GM21367 (cell line): ENCODE results near the gene RETREG1.
"Not testable (repeated sequence)": the region's sequence is repeated elsewhere in the genome, so short reads cannot be mapped to it uniquely, and the experiment has no call there.

ENCODE experiments used
- ATAC-seq: cut with Tn5 transposase; IDR thresholded peaks from one replicate; pipeline ENCODE4 v1.9.1; 2021; ENCODE audit not compliant: unreplicated experiment

Gene RETREG1, protein sequence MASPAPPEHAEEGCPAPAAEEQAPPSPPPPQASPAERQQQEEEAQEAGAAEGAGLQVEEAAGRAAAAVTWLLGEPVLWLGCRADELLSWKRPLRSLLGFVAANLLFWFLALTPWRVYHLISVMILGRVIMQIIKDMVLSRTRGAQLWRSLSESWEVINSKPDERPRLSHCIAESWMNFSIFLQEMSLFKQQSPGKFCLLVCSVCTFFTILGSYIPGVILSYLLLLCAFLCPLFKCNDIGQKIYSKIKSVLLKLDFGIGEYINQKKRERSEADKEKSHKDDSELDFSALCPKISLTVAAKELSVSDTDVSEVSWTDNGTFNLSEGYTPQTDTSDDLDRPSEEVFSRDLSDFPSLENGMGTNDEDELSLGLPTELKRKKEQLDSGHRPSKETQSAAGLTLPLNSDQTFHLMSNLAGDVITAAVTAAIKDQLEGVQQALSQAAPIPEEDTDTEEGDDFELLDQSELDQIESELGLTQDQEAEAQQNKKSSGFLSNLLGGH

DNA sequence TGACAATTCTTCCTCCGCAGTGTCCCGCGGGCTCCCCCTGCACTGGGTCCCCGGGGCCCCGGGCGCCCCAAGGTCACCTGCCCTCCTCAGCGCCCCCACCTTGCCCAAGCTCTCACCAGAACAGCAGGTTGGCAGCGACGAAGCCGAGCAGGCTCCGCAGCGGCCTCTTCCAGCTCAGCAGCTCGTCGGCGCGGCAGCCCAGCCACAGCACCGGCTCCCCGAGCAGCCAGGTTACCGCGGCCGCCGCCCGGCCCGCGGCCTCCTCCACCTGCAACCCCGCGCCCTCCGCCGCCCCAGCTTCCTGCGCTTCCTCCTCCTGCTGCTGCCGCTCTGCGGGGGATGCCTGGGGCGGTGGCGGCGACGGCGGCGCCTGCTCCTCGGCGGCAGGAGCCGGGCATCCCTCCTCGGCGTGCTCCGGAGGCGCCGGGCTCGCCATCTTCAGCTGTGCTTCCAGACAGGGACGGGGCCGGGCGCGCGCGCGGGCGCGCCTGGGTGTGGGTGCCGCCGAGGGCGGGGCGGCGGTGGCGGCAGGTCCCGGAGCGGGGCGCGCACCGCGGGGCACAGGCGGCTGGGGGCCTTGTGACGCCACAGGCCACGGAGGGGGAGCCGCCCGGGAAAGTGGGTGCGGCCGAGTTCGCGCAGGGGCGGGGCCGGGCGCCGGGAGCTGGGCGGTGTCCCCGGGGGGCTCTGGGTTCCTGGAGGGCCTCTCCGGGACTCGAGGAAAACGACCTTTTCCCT, at the start of gene RETREG1:
TSS of gene RETREG1 (minus strand) at position 462 of the 738 bp plus-strand sequence. CDS start at position 436, 26 bp downstream.
- peak; percentile 75 for ATAC-seq

GRCh38 chr5:16666130-16666882, 49.5 kb upstream of the RETREG1 start:
- no peak for ATAC-seq

GRCh38 chr5:16665601-16666000, 48.8 kb upstream of the RETREG1 start:
- no peak for ATAC-seq

- no peak for ATAC-seq
Observed at GRCh38 chr5:16664368-16664767, 47.6 kb upstream of the RETREG1 start.

DNA sequence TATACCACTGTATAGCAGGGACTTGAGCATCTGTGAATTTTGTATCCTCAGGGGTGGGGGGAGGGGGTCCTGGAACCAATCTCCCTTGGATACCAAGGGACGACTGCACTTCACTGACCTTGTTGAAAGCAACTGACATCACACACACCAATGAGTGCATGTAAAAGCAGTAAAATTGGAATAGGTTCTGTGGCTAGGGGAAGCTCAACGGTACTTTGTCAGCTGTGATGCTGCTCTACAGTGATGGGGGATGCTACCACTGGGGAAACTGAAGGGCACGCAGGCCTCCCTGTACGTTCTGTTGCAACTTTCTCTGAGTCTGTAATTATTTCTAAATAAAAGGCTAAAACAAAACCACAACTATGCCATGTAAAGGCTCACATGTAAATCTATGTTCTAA, 47.0 kb upstream of the RETREG1 start:
- no peak for ATAC-seq

- no peak for ATAC-seq
Observed at GRCh38 chr5:16661713-16662112, 44.9 kb upstream of the RETREG1 start.

DNA sequence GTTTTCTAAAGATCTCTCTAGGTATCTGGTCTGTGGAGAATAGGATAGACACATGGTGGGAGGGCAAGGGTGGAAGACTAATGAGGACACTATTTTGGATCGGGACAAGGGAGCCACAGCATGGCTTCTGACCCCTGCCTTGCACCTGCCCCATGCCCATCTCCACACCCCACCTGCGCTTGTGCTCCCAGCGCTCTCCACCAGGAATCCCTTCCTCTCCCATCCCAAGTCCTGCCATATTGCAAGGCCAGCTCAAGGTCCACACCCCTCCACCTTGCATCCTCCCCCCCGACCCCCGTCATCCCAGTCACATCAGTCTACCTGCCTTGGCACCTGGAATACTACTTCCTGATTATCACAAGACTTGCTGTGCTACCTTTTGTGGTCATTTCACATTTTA, 44.2 kb upstream of the RETREG1 start:
- ATAC-seq, result no peak

DNA sequence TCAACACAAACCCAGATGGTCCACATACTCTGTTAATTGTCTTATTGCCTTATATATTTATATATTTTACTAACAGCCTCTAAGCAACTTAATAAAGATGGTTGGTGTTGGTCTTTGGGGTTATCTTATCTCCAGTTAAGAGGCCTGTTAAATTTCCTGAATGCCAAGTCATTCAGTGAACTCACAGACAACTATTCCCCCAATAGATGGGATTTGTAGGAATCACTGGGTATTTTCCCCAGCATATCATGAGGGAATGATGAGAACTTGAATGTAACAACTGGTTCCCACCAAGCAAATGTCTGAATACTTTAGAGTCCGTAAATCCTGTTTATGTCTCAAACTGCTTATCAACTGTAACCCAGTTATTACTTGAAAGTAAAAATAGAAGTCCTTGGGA, 42.7 kb upstream of the RETREG1 start:
- no peak for ATAC-seq

DNA sequence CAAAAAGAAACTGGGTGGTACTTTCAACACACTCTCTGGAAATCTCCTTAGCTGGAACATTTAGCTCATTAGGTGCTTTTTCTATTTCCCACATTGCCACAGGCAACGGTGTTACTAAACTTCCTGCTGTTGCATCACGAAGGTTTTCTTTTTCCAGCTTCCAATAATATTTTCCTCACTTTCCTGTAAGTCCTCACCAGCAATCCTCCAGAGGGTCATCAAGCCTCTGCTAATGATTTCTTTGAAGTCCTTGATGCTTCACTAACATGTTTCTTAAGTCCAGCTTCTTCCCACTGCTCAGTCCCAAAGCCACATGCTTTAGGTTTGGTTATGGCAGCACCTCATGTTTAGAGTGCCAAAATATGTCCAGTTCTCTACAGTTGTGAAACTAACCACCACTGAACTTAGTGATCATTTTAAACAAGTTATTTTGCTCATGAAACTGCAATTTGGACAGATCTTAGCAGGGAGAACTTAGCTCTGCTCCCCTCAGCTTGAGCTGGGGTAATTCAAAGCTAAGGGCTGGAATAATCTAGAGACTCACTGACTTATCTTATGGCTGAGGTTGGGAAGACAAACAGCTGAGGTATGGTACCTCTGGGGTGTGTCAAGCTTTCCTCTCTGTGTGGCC, 39.9 kb upstream of the RETREG1 start:
- ATAC-seq, result no peak

DNA sequence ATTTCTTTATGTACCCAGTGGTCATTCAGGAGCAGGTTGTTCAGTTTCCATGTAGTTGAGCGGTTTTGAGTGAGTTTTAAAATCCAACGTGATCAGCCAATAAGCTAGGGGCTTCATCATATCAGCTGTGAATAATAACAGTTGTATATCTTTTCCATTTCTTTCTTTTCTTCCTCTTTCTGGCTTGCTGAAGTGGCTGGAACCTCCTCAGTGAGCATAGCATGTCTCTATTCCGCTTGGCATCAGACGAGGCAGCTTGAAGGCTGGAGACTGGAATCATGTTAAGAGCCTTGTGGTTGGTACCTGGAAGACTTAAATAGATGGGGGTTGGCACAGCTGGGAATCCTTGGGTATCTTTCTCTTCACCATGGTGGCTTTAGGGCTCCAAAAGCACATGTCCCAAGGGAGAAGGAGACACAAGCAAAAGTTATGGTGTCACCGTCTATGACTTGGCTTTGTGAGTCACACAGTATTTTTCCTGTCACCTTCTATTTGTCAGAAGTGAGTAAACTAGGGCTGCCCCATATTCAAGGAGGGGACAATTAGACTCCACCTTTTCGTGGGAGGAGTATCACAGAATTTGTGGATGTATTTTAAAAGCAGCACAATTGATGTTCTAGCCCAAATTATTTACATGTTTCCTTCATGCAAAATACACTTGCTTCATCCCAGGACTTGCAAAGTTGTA, 38.0 kb upstream of the RETREG1 start:
- ATAC-seq, result no peak

DNA sequence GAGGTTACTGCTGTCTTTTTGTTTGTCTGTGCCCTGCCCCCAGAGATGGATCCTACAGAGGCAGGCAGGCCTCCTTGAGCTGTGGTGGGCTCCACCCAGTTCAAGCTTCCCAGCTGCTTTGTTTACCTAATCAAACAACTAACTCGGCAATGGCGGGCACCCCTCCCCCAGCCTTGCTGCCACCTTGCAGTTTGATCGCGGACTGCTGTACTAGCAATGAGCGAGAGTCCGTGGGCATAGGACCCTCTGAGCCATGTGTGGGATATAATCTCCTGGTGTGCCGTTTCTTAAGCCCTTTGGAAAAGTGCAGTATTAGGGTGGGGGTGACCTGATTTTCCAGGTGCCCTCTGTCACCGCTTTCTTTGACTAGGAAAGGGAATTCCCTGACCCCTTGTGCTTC, 31.9 kb upstream of the RETREG1 start:
- not testable (repeated sequence) for ATAC-seq

GRCh38 chr5:16644301-16644889, 27.6 kb upstream of the RETREG1 start:
- no peak for ATAC-seq

DNA sequence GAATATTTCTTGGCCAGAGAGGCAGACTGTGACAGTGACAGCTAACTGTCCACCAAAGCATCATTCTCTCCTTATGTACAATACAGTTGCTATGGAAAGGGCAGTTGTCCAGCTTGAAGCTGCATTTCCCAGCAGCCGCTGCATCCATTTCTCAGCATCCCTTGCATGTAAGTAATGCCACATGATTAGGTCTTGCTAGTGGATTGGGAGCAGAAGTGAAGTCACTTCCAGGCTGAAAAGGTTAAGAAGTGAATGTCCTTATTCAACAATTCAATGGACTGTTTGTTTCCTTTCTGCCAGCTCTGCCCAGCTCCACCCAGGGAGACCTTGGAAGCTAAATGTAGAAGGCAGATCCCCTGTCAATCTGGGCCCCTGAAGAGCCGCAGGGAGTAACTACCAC, 26.1 kb upstream of the RETREG1 start:
- ATAC-seq, result no peak

GRCh38 chr5:16639206-16639605, 22.4 kb upstream of the RETREG1 start:
- no peak for ATAC-seq

- no peak for ATAC-seq
Observed at GRCh38 chr5:16628376-16628775, 11.6 kb upstream of the RETREG1 start.

DNA sequence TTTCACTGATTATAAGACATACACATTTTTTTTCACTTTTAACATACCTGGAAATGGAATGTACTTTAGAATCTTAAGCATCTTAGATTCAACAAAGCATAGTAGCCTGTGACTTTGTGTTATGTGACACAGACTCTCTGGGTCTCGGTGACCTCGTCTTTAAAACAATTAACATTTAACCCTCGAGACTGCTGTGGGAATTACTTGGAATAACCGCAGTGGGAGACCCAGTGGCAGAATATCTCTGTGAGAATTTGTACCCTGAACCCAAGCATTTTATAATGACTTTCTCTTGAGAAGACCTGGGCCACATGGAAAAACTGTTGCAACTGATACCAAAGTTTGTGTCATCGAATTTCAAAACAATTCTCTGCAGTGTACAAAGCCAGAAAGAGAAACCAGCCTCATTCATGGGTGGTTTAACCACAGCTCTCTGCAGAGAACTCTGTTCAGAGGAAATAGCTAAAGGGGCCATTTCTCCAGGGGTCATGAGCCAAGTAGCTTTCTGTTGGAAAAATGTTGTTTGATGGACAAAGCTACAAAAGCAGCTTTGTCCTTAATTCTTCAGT, 10.0 kb upstream of the RETREG1 start:
- ATAC-seq, result peak; percentile 86

- ATAC-seq, result no peak
Observed at GRCh38 chr5:16625096-16625495, 8.3 kb upstream of the RETREG1 start.

DNA sequence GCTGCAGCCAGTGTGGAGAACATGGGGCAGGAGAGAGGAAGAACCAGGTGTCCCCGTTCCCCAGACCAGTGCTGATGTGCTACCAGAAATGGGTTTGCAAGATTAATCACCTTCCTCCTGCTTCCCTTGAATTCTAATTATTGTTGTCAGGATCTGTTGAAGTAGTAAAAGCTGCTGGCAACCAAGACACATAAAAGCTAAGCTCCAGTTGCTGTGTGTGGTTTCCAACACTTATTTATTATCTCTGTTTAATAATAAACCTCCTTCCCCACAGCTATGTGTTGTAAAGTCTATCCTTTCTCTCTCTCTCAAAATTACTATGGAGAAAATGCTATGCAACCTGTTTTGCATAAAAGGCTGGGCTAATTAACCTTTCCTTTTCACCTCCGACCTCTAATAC, 2.3 kb upstream of the RETREG1 start:
- ATAC-seq, result no peak

DNA sequence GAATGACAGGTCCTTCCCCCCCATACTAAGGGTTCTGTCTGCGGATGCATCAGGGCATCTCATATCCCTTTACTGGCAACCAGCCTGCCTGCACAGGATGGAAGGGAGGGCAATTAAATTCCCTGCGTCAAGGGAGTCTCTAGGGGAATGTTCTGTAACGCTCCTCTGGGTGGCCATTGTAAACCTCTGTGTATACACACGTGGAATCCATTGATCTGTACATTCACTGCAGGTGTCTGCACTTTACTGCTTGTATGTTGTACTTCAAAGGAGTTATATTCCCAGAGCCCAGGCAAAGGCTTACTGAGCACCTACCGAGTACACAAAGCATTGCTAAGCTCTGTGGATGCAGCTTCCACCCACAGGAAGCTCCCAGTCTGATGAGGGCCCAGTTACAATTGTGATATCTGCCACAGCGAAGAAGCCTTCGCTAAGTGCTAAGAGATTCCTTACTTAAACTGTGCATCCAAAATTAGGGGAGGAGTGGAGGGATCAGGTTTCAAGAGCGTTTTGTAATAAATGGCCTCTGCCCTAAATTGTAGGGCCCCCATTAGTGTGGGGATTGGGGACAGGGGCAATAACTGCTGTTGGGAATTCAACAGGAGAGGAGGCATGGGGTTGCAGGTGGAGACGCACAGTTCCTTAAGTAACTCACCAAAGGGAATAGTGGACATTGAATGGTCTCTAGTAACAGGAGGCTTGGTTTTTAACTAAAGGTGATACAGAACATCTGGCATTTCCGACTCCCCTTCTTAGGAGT, 1.5 kb upstream of the RETREG1 start:
- no peak for ATAC-seq
